ENCODE measurements around the gene MAPK11.

- TF ChIP-seq, protein P1, sequence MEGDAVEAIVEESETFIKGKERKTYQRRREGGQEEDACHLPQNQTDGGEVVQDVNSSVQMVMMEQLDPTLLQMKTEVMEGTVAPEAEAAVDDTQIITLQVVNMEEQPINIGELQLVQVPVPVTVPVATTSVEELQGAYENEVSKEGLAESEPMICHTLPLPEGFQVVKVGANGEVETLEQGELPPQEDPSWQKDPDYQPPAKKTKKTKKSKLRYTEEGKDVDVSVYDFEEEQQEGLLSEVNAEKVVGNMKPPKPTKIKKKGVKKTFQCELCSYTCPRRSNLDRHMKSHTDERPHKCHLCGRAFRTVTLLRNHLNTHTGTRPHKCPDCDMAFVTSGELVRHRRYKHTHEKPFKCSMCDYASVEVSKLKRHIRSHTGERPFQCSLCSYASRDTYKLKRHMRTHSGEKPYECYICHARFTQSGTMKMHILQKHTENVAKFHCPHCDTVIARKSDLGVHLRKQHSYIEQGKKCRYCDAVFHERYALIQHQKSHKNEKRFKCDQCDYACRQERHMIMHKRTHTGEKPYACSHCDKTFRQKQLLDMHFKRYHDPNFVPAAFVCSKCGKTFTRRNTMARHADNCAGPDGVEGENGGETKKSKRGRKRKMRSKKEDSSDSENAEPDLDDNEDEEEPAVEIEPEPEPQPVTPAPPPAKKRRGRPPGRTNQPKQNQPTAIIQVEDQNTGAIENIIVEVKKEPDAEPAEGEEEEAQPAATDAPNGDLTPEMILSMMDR (IDR thresholded peaks at IDR 0.05) = no peak
- no peak for TF ChIP-seq EZH2 (IDR thresholded peaks at IDR 0.05; ENCODE audit: borderline replicate concordance, insufficient read depth, low read depth, low read length, poor library complexity, severe bottlenecking)
These were observed 41.6 kb upstream of the MAPK11 start for GRCh38 chr22:50311606-50312351.

Data from B cell (primary cell).